GM12865 (cell line): ENCODE data around the gene HYDIN.

Source experiments
- DNase-seq: peaks from one replicate; pipeline ENCODE4 v3.0.0; 2010; ENCODE audit warnings: low read depth
- H3K4me3 ChIP-seq: 2 replicates; pipeline ENCODE4 v1.5.1; 2011; ENCODE audit warnings: mild to moderate bottlenecking, low read depth, low read length, control low read depth
- TF ChIP-seq, protein P1 (sequence below): IDR thresholded peaks from 2 replicates; pipeline ENCODE4 v1.5.1; 2011; ENCODE audit warnings: low read length, control low read depth, low read depth, inconsistent platforms; ENCODE audit not compliant: insufficient read depth; ENCODE audit errors: missing control alignments

HYDIN gene

DNA sequence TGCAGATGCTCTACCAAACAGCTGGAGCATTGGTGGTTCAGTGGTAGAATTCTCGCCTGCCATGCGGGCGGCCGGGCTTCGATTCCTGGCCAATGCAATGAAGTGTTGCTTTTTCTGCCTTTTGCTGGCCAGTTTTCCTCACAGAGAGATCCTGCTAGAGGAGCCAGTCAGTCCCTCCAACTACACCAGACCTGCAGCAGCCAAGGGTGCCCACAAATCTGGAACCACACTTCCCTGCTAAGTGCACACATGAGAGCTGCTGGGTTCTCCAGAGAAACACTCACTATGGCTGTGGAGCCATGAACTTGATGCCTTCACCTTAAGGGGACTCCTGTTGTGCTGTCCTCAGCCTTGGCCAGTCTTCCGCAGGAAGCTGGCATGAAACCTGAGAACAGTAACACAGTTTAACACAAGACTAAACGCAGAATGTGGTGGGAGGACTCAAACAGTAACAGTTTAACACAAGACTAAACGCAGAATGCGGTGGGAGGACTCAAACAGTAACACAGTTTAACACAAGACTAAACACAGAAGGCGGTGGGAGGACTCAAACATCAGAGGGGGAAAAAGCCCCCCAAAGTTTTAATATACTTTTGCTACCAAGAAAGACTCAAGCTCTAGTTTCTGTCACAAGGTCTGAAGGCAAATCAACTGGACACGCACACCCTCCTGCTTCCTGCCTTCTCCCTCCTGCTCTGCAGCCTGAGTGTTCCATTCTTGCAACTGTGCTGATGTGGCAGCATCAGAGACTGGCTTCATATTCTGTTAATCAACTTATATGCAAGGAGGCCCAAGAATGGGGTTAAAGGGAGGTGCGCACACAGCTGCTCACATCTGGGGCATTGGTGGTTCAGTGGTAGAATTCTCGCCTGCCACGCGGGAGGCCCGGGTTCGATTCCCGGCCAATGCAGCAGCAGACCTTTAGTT is 441.6 kb downstream of the HYDIN start:
- no peak overlapping the region for H3K4me3 ChIP-seq
- TF ChIP-seq, protein P1, sequence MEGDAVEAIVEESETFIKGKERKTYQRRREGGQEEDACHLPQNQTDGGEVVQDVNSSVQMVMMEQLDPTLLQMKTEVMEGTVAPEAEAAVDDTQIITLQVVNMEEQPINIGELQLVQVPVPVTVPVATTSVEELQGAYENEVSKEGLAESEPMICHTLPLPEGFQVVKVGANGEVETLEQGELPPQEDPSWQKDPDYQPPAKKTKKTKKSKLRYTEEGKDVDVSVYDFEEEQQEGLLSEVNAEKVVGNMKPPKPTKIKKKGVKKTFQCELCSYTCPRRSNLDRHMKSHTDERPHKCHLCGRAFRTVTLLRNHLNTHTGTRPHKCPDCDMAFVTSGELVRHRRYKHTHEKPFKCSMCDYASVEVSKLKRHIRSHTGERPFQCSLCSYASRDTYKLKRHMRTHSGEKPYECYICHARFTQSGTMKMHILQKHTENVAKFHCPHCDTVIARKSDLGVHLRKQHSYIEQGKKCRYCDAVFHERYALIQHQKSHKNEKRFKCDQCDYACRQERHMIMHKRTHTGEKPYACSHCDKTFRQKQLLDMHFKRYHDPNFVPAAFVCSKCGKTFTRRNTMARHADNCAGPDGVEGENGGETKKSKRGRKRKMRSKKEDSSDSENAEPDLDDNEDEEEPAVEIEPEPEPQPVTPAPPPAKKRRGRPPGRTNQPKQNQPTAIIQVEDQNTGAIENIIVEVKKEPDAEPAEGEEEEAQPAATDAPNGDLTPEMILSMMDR: no peak
- DNase-seq: no peak

DNA sequence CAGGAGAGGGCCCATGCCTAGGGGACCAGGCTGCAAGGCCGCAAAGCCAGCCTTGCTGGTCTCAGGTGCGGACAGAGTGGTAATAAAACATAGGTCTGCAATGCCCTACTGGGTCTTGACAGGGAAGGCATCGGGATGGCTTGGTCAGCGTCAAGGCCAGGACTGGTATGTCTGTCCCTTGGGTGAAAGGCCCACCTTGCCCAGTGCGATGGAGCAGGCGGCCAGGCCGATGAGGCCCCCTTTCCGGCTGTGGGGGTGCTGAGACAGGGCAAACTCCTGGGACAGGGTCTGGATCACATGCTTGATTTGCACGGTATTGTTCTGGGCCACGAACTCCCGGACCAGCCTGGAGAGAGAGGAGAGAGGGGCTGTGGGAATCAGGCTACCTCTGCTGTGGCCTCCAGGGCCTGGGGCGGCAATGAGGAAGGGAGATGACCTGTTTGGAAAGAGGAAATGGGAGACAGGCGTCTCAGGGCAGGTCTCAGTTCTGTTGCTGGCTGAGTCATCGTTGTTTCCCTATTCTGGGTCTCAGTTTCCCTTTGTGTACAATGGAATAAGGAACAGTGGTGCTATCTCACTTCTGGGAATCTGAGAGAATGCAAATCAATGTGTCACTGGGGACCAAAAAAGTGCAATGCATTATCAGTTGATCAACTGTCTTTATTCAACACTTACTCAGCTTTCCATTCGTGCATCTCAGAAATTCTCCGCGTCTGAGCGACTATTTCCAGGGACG is 444.3 kb downstream of the HYDIN start:
- TF ChIP-seq, protein P1: no peak
- no peak overlapping the region for H3K4me3 ChIP-seq
- DNase-seq: no peak

DNA sequence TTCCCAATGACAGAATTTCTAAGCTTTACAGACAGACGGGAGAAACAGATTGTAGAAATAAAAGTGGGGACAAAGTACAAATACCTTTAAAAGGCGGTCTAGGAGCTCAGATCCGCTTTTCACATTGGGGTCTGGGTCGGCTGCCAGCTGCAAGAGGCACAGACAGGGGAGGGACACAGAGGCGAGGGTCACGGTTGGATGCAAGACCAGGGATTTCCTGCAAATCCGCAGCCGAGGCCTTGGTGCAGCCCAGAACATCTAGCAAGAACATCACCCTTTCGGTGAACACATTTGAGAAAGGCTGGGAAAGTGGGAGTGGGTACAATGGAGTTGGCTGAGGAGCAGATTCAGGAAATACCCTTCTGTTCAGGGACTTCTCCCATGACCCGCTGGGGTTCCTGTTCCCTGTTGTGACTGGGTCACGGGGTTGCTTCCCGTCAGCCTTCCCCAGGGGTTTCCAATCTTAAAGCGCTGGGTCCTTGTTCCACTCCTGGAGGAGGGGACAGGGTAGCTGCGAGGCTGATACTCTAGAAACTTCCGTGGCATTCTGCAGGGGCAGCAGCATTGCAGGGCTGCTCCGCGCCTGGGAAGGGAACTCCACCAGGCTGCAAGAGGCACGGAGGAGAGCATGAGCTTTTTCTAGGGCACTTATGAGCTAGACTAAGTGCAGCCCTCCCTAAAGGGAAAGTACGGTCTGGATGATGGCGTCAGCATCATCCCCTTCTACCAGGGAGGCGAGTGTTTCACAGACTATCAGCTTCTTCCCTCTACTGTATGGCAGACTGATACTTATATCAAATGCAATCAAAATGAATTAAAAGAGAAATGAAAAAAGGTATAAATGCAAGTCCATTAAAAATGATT is 445.6 kb downstream of the HYDIN start:
- no peak for DNase-seq
- TF ChIP-seq, protein P1: no peak

DNA sequence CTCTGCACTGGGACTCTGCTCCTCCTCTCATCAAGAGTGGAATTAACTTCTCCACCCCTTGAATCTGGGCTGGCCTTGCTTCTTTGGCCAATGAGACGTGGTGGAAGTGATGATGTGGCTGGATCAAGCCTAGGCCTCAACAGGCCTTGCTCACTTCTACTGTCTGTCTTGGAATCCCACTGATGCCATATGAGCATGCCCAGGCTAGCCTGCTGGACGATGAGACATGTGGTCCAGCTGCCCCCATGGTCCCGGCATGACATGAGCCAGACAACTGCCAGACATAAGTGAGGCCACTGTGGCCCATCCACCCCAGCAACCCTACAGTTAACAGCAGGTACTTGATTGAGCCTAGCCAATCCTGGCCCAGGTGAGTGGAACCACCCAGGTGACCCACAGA is 448.3 kb downstream of the HYDIN start:
- no peak overlapping the region for H3K4me3 ChIP-seq
- DNase-seq: no peak
- TF ChIP-seq, protein P1: no peak

More for the DNA sequence above, 445.6 kb downstream of the HYDIN start:
- no peak overlapping the region for H3K4me3 ChIP-seq

DNA sequence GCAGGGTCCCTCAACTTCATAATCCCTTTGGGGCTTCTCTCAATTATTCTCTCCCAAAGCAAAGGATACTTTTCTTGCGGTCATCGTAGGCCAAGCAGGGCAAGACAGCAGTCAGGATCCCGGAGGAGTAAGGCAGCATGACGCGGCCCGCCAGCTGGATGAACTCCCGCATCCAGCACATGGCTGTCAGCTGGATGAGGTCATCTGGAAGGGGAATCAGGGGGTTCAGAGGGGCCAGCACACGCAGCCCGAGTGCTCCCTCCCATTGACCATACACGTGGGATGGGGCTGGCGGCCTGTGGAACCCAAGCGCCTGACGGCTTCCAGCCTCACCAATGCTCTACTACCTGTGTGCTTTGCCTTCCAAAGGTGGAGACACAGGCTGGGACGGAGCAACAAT is 448.7 kb downstream of the HYDIN start:
- no peak overlapping the region for H3K4me3 ChIP-seq
- TF ChIP-seq, protein P1: no peak
- DNase-seq: no peak

DNA sequence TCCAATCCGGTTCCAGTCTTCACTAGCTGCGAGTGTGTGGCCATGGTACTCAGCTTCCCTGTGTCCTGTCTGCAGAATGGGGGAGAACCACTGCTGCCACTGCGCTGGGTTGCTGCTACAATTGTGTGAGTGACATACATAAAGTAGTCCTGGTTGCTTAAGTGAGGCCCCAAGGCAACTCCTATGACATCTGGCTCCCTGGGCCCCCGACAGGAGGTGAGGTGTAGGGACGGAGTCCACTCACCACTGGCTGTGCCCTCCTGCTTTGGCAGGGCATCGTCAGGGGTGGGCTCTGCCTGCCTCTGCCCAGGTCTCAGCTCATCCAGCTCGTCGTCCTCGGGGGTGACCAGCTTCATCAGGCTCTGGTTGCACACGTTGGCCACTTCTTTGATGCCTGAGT is 450.0 kb downstream of the HYDIN start:
- DNase-seq: no peak
- TF ChIP-seq, protein P1: no peak
- no peak overlapping the region for H3K4me3 ChIP-seq
